BJ (cell line): ENCODE results near the gene KARS1. TPM values are rescaled to one million over a fixed set of nuclear protein-coding genes. Genes with fewer than 3 reads are reported as not detected.

Source experiments
- CTCF ChIA-PET: fragments of 350-600 bp; formaldehyde crosslinking; extraction: SDS; loops from one replicate; lab custom pipeline; 2021; ENCODE audit warnings: antibody characterized with exemption, inconsistent platforms; lab: Yijun Ruan, JAX
- POLR2A ChIA-PET: fragments of 300-600 bp; sonication (Branson Sonifier 250); formaldehyde crosslinking; extraction: SDS; loops from one replicate; lab custom pipeline; 2021; ENCODE audit warnings: antibody characterized with exemption; lab: Charles Lee
- DNase-seq: peaks from one replicate; pipeline ENCODE4 v3.0.0-alpha.2; 2011; ENCODE audit warnings: low read depth
- H3K27me3 ChIP-seq: 2 replicates; pipeline ENCODE4 v1.6.0; 2011; ENCODE audit warnings: low read length; ENCODE audit not compliant: control insufficient read depth, insufficient read depth
- H3K36me3 ChIP-seq: 2 replicates; pipeline ENCODE4 v1.5.1; 2011; ENCODE audit warnings: low read length; ENCODE audit not compliant: control insufficient read depth, insufficient read depth
- H3K4me3 ChIP-seq: 2 replicates; pipeline ENCODE4 v1.5.1; 2011; ENCODE audit warnings: low read depth, mild to moderate bottlenecking, control low read depth, low read length
- CTCF ChIP-seq: IDR thresholded peaks from 2 replicates; pipeline ENCODE4 v1.5.1; 2011; ENCODE audit warnings: low read depth, mild to moderate bottlenecking, control low read depth, inconsistent platforms, low read length, moderate library complexity; ENCODE audit not compliant: insufficient read depth
- polyA plus RNA-seq: library from polyadenylated mRNA; depleted of rRNA; stranded (reverse); fragments of >200 nt; gene quantifications from 2 replicates; pipeline ENCODE4 v1.2.3, GENCODE V29; 2011

Gene KARS1
- polyA plus RNA-seq, 1 experiment = 118 TPM

GRCh38 chr16:75622761-75623605 lies 24.5 kb downstream of the KARS1 start, which contains the start of gene ADAT1:
TSS of gene ADAT1 (minus strand) at chr16:75623281. CDS start at chr16:75620799, 2,482 bp downstream.
- Histone ChIP-seq H3K36me3 (peaks cover 6% of the 10 kb centered on the region; the same call in 1 of the 2 replicates), H3K4me3 (peak within 1 kb of the TSS; percentile 54), H3K27me3 (no peaks in the 10 kb centered on the region)
- CTCF ChIA-PET = interaction anchor here (1.1 to 4.8 kb wide), 5 partner anchors 20 to 152 kb away, joined by 3 to 20 read pairs (median 8); no protein-coding TSS in a partner anchor
- DNase-seq = peak; percentile 90
- POLR2A ChIA-PET = interaction anchor here (0.6 to 1.2 kb wide), 4 partner anchors 18 to 58 kb away, joined by 3 to 8 read pairs (median 3); partner anchors contain the start of genes KARS1 and TERF2IP
- no peak for TF ChIP-seq CTCF

- Histone ChIP-seq H3K36me3 (peaks cover 2% of the 10 kb centered on the region; the same call in 1 of the 2 replicates), H3K4me3 (no peak overlapping the region), H3K27me3 (no peaks in the 10 kb centered on the region)
- ChIA-PET CTCF (interaction anchor here (0.6 to 4.8 kb wide), 24 partner anchors 8 to 422 kb away, joined by 3 to 20 read pairs (median 4); partner anchors contain the start of genes CFDP1 and TMEM170A), POLR2A (no interaction called here)
- TF ChIP-seq CTCF = peak; percentile 78
- peak; percentile 5 for DNase-seq
These were observed 26.3 kb downstream of the KARS1 start for GRCh38 chr16:75621170-75621477.

- Histone ChIP-seq H3K27me3 (no peaks in the 10 kb centered on the region), H3K36me3 (0 out of 2 replicates have a peak, but pooled peaks cover 1% of the 10 kb centered on the region), H3K4me3 (no peak overlapping the region)
- POLR2A ChIA-PET = no interaction called here
- no peak for DNase-seq
- TF ChIP-seq CTCF = no peak
- CTCF ChIA-PET = interaction anchor here (0.8 to 4.8 kb wide), 18 partner anchors 10 to 421 kb away, joined by 3 to 20 read pairs (median 4); partner anchors contain the start of genes CFDP1 and TMEM170A
These were observed 26.9 kb downstream of the KARS1 start for GRCh38 chr16:75620326-75621169.

GRCh38 chr16:75618780-75619179 lies 28.7 kb downstream of the KARS1 start:
- no peak overlapping the region for H3K4me3 ChIP-seq
- ChIA-PET CTCF (interaction anchor here (0.6 to 4.8 kb wide), 5 partner anchors 90 to 155 kb away, joined by 3 to 20 read pairs (median 3); no protein-coding TSS in a partner anchor), POLR2A (no interaction called here)

More at GRCh38 chr16:75618780-75619179, 28.7 kb downstream of the KARS1 start:
- no peaks in the 10 kb centered on the region for H3K27me3 ChIP-seq
- 0 out of 2 replicates have a peak, but pooled peaks cover 1% of the 10 kb centered on the region for H3K36me3 ChIP-seq
- TF ChIP-seq CTCF = no peak
- DNase-seq = no peak
